ENCODE results near the gene GDI2.
A peak's percentile ranks its signal among the peaks of the same experiment; 100 is the strongest.
"Not testable (repeated sequence)": the region's sequence is repeated elsewhere in the genome, so short reads cannot be mapped to it uniquely, and the experiment has no call there.

The GDI2 gene

DNA sequence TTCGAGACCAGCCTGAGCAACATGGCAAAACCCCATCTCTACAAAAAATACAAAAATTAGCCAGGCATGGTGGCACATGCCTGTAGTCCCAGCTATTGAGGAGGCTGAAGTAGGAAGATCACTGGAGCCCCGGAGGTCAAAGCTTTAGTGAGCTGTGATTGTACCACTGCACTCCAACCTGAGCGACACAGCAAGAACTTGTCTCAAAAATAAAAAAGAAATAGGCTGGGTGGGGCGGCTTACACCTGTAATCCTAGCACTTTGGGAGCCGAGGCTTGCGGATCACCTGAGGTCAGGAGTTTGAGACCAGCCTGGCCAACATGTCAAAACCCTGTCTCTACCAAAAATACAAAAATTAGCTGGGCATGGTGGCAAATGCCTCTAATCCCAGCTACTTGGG is 13.3 kb upstream of the GDI2 start:
- not testable (repeated sequence) for DNase-seq

DNA sequence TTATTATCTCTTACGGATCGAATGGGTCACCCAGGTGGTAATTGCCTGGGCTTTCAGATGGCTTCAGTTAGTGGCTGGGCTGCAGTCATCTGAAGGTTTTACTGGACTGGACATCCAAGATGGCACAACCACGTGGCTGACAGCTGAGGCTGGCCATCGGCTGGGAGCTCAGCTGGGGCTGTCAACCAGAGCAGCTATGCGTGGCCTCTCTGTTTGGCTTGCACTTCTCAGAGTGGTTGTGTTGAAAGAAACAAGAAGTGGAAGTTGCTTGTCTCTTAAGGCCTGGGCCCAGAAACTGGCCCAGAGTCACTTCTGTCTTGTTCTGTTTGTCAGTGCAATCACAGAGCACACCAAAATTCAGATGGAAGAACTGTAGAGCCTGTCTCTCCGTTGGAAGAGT is 5.7 kb upstream of the GDI2 start:
- peak in 1 of 2 donors; percentile 52 for DNase-seq

DNA sequence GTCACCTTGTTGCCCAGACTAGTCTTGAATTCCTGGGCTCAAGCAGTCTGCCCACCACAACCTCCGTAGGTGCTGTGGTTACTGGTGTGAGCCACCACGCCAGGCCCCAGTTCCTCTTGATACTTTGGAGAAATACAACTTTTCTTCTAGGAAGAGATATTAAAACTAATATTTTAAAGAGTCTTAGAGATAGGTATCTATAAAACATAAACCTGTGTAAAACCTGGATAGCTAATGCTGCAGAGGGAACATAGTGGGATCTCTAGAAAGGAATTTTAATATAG is 4.8 kb upstream of the GDI2 start:
- DNase-seq: no peak

DNA sequence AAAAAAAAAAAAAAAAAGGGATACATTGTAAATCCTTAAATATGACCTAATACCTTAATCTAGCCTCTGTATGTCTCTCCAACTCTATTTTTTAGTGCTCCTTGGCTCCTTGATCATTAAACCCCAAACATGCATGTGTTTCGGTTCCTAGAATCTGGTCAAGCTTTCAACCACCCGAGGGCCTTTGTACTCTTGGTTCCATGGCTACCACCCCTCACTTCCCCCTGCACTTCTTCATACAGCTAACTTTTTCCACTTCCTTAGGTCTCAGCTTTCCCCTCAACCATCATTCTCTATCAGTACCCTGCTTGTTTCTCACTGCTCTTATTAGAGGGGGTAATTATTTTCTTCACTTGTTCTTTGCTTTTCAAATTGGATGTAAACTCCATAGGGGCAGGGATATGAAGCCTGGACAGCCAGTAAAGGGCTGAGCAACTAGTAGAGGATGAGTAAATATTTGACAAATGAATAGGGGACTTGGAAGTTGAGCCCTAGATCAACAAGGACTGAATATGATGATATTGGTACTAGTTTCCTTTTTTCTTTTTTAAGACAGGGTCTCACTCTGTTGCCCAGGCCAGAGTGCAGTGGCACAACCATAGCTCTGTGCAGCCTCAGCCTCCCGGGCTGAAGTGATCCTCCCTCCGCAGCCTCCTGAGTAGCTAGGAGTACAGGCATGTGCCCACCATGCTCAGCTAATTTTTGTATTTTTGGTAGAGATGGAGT is 4.3 kb upstream of the GDI2 start:
- no peak for DNase-seq

DNA sequence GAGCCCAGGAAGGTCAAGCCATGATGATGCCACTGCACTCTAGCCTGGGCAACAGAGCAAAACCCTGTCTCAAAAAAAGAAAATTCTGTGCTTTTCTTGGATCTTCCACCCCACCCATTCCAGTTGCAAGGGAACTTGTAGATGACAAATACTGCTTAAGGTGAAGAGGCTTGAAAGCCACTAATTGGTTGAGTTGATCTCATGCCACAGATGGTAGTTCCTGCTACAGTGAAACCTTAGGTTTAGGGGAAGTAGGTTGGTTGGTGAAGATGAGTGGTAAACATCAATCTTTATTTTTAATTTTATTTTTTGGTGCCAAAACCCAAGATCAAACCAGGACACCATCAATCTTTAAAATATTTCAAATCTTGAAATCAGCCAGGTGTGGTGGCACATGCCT is 2.9 kb upstream of the GDI2 start:
- no peak for DNase-seq

DNA sequence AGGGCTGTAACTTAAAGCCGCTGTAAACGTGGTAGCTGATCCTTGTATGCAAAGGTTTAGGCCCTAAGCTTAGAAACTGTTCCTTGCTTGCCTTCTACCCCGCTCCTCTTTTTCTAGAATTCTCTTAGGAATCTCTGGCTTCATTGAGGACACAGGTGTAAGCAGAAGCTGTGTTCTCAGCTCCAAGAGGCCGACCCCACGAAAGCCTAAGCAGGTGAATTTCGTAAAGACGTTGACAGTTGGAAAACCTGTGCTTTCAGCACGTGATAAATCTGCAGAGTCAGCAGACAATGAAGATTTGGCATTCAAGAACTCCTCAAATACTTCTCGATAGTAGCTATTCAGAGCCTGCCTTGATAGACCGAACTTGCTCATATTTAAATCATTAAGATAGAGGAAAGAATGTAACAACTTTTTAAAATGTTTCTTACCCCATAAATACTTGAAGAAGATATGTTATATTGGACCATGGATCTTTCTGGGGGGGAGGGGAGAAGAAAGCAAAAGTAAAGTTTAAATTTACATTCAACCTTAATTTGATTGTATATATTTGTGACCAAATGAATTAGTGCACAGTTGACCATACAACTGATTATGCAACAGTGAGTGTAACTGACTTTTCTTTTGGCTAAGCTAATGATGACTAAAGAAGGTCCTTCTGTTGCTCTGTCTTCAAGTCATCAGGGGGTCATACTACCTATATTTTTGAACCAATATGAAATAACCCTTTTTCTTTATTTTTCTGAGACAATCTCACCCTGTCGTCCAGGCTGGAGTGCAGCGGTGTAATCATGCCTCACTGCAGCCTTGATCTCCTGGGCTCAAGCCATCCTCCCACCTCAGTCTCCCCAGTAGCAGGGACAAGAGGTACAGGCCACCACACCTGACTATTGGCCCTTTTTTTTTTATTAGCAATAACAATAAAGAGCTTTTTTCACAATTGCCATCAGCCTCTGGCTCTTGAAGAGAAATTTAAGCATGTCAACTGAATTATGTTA is 1.2 kb upstream of the GDI2 start:
- no peak for DNase-seq

DNA sequence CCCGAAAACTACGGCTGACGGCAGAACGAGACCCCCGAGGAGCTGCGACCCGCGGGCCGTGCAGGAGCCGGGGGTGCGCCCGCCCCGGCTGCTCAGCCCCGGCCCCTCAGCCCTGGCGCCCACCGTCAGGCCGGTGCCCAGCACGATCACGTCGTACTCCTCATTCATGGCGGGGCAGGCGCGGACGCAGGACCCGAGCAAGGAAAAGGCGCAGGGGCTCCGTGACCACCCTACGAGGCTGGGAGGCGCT is 218 bp downstream of the GDI2 start:
- no peak for DNase-seq

DNA sequence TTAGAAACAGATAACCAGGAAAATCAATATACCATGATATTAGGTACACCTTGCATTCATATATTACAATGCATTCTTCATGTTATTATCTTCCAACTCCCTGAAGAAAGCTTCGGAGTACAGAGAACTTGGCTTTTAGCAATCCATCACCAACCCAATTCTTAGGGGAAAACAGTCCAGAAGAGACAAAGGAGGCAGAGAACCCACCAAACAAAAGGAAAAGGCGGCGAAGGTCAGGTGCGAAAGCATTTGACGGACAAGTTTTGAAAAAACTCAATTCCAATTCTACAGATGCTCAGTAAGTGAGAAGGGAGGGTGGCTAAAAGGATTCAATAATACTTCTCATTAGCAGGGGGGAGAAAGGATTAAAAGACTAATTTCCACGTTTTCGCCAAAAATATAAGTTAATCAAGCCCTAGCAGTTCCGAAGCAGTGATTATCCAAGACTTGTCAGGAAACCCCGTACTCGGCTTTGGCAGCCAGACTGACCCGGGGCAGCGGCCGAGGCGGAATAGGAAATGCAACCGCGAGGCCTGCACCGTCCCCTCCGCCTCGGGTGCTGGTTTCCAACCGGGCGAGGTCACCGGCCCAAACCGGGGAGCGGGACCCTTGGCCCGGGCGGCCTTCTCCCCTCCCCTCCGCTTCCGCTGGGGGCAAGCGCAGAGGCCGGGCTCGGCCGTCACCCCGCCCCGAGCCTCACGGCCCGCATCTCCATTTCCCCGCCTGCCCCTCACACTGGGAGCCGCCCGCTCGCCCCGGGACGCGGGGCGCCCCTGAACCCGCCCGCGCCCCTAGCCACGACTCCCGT is 747 bp downstream of the GDI2 start:
- peak; percentile 27 to 40 for DNase-seq

DNA sequence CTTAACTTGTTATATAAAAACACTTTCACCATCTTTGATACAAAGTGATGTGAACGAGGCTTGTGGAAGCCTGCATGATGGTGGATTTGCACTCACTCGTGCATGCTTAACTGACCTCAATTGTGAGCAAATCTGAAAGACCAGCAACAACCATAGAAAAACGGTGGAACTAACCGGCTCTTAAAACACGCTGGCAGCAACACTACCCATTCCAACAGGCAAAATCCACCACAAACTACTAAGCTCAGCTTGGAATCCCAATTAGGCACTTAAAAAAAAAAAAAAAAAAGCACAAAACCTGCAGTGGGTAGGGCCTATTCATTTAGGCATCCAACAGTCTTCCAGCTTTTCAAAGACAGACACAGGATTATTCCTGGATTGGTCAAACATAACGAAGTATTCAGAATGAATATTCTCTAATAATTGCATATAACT is 1.8 kb downstream of the GDI2 start:
- no peak for DNase-seq

DNA sequence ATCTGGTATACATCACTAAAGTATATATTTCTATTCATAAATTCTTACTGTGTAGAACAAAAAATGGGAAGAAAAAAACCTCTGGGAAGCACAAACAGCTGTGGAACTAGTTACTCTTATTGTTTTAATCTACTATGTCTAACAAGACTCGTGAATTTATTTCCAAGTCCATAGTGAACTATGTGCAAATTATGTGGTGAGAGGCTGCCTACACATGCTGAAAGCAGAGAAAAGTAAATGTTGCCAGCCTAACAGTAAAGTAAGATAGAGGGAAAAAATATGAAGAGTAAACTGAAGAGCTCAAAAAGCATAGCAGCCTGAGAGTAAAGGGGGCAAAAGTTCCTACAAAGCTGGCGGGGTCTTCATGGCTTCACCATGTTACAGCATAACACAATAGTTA is 3.0 kb downstream of the GDI2 start:
- DNase-seq: no peak

DNA sequence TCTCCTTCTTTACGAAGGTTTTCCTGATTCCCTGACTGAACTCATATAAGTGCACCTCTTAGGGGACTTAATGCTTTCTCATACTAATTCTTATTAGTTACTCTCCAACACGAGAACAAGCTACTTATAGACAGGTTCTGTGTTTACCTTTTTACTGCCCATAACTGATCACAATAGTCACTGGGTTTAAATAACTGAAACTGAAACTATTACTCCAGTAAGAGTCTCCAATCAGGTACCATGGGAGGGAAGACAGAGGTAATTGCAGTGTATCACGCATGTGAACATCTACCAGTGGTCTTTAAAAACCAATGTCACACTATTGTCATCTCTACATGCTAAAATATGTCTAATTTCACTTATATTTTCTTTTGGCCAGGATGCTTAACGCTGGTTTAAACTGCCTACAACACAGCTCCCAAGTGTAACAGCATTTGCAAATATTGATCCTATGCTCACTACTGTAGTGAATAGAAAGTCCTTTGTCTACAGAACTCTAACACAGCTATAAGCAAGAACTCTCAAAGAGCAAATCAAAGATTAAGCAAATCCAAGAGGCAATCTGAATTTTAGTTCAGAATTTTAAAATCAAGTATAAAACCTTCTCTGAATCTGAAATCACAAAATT is 3.6 kb downstream of the GDI2 start:
- DNase-seq: peak in 1 of 2 donors; percentile 52

DNA sequence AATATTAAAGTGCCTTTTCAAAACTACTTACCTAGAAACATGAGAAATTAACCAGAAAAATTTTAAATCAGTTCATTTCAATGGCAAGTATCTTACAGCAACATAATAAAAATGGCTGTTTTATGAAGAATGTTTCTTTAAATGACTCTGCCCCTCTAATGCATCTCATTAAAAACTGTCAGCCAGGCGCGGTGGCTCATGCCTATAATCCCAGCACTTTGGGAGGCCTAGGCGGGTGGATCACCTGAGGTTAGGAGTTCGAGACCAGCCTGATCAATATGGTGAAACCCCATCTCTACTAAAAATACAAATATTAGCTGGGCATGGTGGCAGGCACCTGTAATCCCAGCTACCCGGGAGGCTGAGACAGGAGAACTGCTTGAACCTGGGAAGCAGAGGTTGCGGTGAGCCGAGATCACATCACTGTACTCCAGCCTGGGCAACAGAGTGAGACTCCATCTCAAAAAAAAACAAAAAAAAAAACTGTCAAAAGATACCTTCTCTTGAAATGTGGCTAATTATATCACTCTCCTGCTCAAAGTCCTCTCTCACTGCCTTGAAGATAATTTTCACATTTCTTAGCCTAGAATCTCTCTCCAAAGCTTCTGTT is 4.3 kb downstream of the GDI2 start:
- DNase-seq: not testable (repeated sequence)

DNA sequence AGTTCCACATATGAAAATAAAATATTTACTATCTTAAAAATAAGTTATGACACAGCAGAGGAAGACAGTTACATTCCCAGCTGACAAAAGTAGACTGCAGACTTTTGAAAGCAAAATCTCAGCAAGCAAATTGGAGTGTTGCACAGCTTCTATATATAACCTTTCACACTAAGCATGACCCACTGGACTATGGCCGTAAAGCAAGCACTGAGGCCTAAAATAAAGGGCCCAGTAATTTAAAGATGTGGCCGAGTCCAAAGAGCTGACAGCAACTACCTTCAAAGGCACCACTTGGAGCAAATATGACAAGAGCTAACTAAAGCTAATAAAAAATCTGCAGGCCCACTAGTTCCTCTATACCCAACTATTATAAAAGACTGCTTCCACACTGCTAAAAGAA is 6.5 kb downstream of the GDI2 start:
- DNase-seq: no peak

DNA sequence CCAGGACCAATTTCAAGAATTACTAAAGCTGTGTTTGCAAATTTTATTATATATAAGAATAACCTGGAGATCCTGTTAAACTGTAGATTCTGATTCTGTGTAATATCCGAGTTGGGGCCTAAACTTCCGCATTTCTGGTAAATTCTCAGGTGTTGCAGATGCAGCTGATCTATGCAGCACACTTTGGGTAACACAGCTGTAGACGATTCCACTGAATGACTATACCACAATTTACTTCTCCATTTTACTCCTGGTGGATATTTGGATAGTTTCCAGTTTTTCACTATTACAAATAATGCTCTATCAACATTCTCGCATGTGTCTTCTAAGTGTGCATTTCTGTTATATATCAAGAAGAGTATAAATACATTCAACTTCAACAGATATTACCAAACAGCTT is 7.5 kb downstream of the GDI2 start:
- no peak for DNase-seq

DNA sequence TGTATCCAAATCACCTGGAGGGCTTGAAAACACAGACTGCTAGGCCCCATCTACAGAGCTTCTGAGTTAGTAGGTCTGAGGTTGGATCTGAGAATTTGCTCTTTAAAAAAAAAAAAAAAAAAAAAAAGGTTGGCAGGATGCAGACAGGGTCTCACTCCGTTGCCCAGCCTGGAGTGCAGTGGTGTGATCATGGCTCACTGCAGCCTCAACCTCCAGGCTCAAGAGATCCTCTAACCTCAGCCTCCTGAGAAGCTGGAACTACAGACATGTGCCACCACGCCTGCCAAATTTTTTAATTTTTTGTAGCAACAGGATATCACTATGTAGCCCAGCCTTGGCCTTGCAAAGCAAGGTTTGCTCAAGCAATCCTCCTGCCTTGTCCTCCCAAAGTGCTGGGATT is 8.0 kb downstream of the GDI2 start:
- no peak for DNase-seq

DNA sequence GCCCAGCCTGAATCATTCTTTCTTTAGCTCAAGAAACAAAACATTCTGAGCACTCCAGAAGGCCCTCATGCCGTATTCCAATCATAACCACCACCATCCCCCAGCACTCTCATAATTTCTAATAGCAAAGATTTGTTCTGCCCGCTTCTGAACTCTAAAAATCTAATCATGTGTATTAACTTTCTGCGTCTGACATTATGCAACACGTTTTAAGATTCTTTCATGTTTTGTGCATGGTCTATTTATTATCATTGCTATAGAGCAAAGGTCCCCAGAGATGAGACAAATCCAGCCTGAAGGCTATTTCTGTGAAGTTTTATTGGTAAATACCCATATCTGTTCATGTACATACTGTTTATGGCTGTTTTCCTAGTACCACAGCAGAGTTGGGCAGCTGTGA is 8.8 kb downstream of the GDI2 start:
- DNase-seq: no peak

DNA sequence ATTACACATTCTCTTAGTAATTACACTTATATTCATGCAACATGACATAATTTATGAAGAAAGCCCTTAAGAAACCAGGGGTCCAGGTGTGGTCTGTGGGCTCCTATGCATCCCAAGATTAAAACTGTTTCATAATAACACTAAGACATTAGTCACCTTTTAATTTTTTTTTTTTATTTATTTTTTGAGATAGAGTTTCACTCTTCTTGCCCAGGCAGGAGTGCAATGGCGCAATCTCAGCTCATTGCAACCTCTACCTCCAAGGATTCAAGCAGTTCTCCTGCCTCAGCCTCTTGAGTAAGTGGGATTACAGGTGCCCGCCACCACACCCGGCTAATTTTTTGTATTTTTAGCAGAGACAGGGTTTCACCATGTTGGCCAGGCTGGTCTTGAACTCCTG is 12.5 kb downstream of the GDI2 start:
- no peak for DNase-seq

DNA sequence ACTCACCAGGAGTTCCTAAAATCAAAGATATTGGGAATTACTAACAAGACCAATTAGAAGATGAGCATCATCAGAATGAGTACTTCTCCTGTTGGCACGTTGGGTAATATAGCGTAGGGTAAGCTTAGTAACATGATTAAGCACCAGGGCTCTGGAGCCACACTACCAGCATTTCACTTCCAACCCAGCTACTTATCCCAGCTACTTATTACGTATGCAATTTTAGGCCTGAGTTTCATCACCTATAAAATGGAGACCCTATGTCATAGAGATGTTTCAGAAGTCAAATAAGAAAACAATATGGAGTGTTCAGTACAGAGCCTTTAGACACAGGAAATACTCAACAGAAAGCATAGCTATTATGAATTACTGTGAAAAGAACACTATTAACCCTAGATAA is 19.0 kb downstream of the GDI2 start:
- no peak for DNase-seq

DNA sequence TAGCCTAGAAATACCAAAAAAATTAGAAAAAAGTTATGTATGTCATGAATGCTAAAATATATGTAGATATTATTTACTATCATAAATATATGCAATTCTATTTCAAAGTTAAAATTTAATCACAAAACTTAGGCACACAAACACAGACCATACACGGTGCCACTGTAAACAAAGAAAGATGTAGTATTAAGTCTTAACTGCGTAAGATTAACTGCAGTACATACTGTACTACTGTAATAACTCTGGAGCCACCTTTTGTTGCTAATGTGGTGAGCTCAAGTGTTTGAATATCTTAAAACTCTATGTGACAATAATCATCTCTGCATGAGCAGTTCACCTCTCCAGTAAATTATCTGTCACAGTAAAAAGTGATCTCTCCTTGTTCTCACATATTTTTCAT is 23.6 kb downstream of the GDI2 start:
- DNase-seq: no peak

DNA sequence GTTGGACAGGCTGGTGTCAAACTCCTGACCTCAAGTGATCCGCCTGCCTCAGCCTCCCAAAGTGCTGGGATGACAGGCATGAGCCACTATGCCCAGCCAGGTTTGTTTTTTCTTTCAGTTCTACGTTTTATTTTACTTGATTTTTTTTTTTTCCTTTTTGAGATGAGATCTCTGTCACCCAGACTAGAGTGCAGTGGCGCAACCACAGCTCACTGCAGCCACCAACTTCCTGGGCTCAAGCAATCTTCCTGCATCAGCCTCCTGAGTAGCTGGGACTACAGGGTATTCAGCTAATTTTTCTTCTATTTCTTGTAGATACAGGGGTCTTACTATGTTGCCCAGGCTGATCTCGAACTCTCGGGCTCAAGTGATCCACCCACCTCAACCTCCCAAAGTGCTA is 24.3 kb downstream of the GDI2 start:
- no peak for DNase-seq

DNA sequence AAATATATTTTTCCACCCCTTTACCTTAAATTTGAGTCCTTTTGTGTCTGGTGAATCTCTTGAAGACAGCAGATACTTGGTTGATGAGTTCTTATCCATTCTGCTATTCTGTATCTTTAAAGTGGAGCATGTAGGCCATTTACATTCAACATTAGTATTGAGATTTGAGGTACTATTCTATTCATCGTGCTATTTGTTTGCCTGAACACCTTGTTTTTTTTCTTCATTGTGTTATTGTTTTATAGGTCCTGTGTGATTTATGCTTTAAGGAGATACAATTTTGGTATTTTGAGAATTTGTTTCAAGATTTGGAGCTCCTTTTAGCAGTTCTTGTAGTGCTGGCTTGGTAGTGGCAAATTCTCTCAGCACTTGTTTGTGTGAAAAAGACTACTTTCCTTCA is 29.9 kb downstream of the GDI2 start:
- no peak for DNase-seq

DNA sequence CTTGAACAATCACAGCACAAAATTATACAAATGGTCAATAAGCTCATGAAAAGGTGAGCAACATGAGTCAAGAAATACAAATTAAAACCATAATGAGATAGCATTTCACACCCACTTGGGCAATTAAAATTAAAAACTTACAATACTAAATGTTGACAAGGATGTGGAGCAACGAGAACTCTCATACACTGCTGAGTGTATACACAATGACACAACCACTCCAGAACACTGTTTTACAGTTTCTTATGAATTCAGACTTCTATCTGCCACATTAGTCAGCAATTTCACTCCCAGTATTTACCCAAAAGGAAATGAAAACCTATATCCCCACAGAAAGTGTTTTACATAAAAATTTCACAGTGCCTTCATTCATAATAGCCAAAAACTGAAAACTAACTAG is 31.1 kb downstream of the GDI2 start:
- DNase-seq: no peak

DNA sequence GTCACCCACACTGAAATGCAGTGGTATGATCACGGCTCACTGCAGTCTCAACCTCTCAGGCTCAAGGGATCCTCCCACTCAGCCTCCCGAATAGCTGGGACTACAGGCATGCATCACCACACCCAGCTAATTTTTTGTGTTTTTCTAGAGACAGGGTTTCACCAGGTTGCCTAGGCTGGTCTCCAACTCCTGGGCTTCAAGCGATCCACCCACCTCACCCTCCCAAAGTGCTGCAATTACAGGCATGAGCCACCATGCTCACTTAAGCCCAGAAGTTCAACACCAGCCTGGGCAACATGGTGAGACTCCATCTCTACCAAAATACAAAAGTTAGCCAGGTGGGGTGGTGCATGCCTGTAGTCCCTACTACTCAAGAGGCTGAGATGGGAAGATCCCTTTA is 33.5 kb downstream of the GDI2 start:
- DNase-seq: no peak

All from CD4-positive, alpha-beta T cell treated with Interleukin-4 for 1 hour (primary cell).